A673 (cell line): Measurements from ENCODE around the gene OTX2.

Experiments used
- CTCF ChIP-seq: fragments of 300-800, 200-600 bp; sonication (generic); conservative IDR thresholded peaks from 2 replicates; pipeline ENCODE4 v1.5.1; 2017; ENCODE audit warnings: low read depth, mild to moderate bottlenecking, antibody characterized with exemption, low read length, moderate library complexity, mixed read lengths
- EZH2 ChIP-seq: fragments of 200-600 bp; sonication (generic); IDR thresholded peaks from 2 replicates; pipeline ENCODE4 v1.6.1; 2017; ENCODE audit warnings: borderline replicate concordance, low read depth, mild to moderate bottlenecking, mixed read lengths, antibody characterized with exemption, low read length; ENCODE audit not compliant: poor library complexity, severe bottlenecking

GRCh38 chr14:56787530-56787929, 22.7 kb downstream of the OTX2 start:
- TF ChIP-seq CTCF (no peak), EZH2 (no peak)
